NCI-H1048 (cell line): Measurements from ENCODE around the gene BRMS1.
A peak's percentile ranks its signal among the peaks of the same experiment; 100 is the strongest.

Experiments used
- DNase-seq: peaks from one replicate; lab custom pipeline; 2025; lab: John Stamatoyannopoulos, UW

BRMS1 gene

DNA sequence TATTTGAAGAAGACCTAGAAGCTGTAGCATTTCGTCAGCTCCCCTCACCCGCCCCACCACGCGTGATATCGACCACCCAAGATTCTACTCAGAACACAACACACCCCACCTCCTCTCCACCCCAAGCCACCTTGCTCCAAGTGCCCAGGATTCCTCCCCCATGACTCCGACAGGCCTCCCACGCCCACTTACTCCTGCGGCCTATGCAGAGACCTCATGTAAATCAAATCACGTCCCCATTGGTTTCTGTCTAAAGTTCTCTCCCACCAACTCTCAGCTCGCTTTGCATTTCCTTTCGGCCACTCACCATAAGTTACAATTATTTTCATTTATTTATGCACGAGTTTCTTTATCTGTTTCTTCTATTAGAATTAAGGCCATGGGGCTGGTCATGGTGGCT, 42.2 kb downstream of the BRMS1 start:
- DNase-seq: no peak

DNA sequence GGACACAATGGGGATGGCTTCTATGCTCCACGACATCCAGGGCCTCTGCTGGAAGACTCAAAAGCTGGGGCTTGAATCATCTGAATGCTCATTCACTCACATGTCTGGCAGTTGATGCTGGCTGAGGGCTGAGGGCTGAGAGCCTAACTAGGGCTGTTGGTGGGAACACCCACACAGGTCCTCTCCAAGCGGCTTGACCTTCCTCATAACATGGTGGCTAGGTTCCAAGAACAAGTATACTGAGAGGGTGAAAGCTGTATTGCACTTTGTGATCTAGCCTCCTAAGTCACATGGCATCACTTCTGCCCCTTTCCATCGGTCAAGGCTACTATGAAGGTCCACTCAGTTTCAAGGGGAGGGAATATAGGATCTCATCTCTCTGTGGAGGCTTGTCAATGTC, 45.7 kb downstream of the BRMS1 start:
- no peak for DNase-seq

GRCh38 chr11:66297610-66298009, 47.3 kb downstream of the BRMS1 start:
- DNase-seq: no peak

DNA sequence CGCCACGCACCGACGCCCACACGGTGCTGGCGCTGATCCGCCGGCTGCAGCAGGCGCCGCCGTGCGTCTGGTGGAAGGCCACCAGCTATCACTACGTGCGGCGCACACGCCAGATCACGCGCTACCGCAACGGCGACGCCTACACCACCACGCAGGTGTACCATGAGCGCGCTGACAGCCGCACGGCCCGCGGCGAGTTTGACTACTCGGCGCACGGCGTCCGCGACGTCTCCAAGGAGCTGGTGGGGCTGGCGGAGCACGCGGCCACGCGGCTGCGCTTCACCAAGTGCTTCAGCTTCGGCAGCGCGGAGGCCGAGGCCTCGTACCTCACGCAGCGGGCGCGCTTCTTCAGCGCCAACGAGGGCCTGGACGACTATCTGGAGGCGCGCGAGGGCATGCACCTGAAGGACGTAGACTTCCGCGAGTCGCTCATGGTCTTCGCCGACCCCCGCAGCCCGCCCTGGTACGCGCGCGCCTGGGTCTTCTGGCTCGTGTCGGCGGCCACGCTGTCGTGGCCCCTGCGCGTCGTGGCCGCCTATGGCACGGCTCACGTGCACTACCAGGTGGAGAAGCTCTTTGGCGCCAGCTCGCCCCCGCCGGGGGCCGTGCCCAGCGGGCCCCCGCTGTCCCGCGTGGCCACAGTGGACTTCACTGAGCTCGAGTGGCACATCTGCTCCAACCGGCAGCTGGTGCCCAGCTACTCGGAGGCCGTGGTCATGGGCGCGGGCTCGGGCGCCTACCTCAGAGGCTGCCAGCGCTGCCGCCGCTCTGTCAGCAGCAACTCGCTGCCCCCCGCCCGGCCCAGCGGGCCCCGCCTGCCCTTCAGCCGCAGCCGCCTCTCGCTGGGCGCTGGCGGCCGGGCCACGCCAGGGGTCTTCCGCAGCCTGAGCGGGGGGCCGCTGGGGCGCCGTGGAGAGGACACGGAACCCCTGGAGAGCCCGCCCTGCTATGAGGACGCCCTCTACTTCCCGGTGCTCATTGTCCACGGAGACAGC, 50.0 kb downstream of the BRMS1 start:
- DNase-seq: no peak

DNA sequence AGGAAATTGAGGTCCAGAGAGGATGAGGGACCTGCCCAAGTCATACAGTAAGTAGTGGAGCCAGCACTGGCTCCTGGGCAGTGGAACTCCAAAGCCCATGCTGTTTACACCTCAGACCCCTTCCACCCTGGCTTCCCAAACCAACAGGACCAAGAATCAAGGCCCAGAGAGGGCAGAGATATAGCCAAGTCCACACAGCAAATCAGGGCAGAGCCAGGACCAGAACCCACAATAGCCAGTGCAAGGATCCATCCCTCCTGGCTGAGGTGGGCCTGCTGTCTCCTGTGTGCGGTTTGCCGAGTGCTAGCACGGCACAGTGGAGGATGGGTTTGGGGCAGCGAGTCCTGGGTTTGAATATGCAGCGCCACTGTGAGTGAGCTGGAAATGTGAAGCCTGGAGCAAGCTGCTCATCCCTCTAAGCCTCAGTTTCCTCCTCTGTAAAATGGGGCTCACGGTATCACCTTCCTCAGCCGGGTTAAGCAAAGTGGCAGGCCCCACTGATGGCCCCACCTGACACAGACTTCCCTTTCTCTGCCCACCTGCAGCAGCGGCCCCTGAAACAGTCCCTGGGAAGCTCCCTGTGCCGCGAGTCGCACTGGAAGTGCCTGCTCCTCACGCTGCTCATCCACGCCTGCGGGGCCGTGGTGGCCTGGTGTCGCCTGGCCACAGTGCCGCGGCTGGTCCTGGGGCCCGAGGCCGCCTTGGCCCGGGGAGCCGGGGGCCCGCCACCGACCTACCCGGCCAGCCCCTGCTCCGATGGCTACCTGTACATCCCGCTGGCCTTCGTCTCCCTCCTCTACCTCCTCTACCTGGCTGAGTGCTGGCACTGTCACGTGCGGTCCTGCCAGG, 50.9 kb downstream of the BRMS1 start:
- no peak for DNase-seq

DNA sequence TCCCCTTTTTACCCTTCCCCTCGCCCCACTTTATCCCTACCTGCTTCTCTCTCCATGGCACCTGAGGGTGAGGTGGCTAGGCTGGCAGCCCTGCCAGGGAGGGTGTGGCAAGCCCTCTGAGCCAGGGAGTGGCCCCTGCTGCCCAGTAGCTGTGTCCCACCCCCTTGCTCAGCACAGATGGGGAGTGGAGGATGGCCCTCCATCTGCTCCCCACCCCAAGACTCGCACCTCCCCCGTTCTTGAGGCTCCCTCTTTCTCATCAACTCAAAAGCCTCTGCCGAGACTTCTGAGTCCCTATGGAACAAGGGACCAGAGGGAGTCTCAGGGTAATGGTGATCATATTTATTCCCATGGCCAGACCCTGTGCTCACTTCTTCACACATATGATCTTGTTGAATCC, 51.6 kb downstream of the BRMS1 start:
- no peak for DNase-seq

GRCh38 chr11:66292543-66293332, 52.2 kb downstream of the BRMS1 start:
- DNase-seq: no peak

- DNase-seq: no peak
These were observed 53.0 kb downstream of the BRMS1 start, which contains the start of gene TMEM151A for GRCh38 chr11:66291706-66292542. Gene TMEM151A, plus strand, starts transcription at chr11:66291894. Its CDS starts 120 bp downstream, at chr11:66292014.

- DNase-seq: no peak
These were observed 53.6 kb downstream of the BRMS1 start for GRCh38 chr11:66291303-66291705.

GRCh38 chr11:66290330-66290621, 54.6 kb downstream of the BRMS1 start:
- DNase-seq: no peak

- no peak for DNase-seq
These were observed 55.2 kb downstream of the BRMS1 start for GRCh38 chr11:66289548-66290329.

GRCh38 chr11:66288671-66289547, 56.0 kb downstream of the BRMS1 start, which contains the start of gene YIF1A:
Gene YIF1A, minus strand, starts transcription at chr11:66289143. Its CDS starts 158 bp downstream, at chr11:66288985.
- peak; percentile 98 for DNase-seq

DNA sequence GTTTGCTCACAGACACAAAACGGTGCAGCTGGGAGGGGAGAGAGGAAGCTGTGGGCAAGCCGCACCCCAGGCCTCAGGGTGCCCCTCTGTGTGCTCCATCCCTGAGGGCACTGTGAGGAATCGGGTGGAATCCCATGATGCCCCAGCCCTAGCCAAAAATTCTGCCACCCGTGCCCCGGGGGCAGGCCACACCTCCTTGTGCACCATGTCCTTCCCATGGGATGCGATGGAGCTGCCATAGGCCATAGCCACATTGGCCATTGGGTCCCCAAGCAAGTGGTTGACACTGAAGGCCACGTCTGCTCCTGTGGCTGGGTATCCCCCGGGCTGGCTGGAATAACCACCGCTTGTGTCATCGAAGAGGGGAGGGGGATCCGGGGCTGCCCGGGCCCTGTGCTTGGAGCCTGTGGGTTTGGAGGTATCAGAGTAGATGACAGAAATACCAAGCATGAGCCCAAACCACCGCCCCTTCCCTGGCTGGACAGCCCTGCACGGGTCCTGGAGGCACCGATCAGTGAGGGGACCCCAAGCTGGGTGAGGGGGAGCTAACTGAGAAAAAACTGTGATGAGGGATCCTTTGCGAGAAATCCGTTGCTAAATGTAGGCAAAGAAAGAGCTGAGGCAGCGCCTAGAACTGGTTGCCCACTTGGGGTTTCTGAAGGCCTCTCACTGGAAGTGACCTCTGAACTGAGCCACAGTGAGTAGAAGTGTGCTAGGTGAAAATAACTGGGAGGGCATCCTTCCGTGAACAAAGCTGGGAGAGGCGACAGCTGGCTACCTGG, 56.8 kb downstream of the BRMS1 start:
- no peak for DNase-seq
